Stomach (tissue), 4 donors: Measurements from ENCODE around the gene ASB16.

Experiments used
- EP300 ChIP-seq: sonication (generic); formaldehyde crosslinking; IDR thresholded peaks from one replicate; pipeline ENCODE4 v1.6.1; 2017; ENCODE audit warnings: antibody characterized with exemption
- TF ChIP-seq, protein P1 (sequence below), 7 experiments: fragments of 450-650 bp in 4 of 7; fragments of 200-600 bp in 3 of 7; sonication (generic) in 3 of 7; IDR thresholded peaks; one replicate each; pipeline ENCODE4 v1.5.1; 2016 to 2019; ENCODE audit warnings: antibody characterized with exemption in 7 of 7, control low read depth in 2 of 7, mild to moderate bottlenecking in 1 of 7

DNA sequence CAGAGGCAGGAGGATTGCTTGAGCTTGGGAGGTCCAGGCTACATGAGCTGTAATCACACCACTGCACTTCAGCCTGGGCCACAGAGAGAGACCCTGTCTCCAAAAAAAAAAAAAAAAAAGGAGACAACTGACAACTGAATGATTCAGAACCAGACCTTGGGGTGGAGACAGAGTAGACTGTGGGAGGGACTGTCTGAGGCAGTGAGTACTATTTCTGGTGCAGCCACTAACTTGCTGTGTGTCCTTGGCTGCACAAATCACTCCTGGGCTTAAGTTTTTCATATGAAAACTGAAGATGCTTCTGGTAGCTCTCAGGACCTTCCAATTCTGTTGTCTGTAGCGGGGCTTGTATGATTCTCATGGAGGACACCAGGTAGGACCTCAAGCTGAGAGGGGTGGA lies 5.8 kb downstream of the ASB16 start:
- TF ChIP-seq, protein P1, sequence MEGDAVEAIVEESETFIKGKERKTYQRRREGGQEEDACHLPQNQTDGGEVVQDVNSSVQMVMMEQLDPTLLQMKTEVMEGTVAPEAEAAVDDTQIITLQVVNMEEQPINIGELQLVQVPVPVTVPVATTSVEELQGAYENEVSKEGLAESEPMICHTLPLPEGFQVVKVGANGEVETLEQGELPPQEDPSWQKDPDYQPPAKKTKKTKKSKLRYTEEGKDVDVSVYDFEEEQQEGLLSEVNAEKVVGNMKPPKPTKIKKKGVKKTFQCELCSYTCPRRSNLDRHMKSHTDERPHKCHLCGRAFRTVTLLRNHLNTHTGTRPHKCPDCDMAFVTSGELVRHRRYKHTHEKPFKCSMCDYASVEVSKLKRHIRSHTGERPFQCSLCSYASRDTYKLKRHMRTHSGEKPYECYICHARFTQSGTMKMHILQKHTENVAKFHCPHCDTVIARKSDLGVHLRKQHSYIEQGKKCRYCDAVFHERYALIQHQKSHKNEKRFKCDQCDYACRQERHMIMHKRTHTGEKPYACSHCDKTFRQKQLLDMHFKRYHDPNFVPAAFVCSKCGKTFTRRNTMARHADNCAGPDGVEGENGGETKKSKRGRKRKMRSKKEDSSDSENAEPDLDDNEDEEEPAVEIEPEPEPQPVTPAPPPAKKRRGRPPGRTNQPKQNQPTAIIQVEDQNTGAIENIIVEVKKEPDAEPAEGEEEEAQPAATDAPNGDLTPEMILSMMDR (IDR thresholded peaks at IDR 0.05): no peak
- TF ChIP-seq EP300: no peak
